GM18858 (cell line): ENCODE measurements around the gene IMPG2.
A peak's percentile ranks its signal among the peaks of the same experiment; 100 is the strongest.

Experiments
- ATAC-seq: cut with Tn5 transposase; IDR thresholded peaks from one replicate; pipeline ENCODE4 v1.9.1; 2021; ENCODE audit not compliant: unreplicated experiment

Gene IMPG2

DNA sequence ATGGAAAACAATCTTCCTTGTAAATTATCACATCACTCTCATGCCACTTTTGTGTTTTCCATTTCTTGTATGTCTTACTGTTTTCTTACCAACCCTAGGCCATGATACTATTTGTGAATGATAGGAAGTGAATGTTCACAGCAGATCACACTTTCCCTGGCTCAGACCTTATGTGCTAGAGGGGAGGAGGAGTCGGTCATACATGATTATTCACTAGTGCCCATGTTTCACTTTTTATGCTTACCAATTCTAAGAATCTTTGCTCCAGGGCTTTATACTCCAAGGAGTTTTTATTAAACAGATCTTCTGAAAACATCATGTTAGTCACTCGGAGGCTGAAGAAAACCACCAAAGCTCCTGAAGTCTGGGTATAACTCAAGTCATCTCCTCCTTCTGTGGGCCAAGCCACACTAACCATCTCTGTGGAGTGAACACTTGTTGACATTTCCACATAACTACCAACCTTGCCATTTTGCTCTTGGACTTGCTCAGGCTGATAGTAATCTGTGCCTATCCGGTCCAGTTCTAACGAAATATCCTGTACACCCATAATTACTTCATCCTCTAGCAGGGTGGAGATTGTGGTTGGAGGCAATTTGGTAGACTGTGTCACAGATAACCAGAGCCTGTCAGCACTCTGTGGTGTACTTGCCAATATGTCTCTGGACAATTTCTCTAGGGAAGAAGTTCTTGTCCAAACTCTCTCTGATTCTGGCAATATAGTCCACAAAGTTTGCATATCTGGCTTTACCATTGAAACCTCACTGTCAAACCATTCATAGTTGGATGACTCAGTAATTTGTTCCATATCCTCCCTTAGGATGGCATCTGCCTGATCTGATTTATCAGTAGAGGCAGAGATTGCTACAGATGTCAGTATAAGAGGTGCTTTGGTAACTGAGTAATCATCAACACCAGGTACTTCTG, 76.8 kb downstream of the IMPG2 start:
- ATAC-seq, result no peak

DNA sequence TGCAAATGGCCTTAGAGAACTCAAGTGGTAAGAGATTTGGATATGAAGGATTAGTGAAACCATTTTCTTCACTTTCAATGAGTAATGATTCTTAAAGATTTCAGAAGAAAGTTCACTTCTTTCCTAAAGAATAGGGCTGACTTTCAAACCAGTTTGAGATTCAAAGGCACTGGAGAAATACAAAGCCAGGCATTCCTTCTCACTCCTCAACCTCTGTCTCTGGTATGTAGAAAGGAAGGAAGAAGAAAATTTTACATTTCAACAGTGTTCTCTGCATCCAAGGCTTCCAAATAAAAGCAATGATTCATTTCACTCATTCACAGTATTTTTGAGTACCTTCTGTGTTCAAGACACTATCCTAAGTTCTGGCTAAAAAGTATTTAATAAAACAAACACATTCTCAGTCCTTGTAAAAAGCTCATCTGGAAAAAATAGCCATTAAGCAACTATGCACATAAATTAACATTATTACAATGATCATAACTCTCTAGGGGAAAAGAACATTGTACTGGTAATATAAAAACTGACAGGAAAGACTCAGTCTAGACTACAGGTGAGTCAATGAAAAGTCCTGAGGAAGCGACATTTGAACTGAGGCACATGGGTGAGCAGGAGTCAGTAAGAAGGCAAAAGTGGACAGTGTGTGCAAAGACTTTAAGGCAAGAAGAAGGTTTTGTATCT, 79.5 kb downstream of the IMPG2 start:
- no peak for ATAC-seq

DNA sequence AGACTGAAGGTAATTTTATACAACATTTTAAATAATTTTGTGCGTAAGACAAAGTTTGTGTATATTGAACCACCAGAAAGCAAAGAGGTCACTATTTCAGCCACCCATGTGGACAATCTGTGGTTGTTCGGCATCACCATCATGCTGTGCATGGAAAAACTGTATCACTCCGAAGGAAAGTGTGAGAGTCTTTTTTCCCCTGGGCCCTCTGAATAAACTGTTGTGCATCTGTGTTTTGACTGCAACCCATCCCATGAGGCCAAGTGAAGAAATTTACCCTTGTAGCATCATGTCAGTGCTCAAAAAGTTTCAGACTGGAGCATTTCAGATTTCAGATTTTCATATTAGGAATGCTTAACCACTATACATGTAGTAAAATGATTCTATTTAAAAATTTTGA, 85.3 kb downstream of the IMPG2 start:
- no peak for ATAC-seq

DNA sequence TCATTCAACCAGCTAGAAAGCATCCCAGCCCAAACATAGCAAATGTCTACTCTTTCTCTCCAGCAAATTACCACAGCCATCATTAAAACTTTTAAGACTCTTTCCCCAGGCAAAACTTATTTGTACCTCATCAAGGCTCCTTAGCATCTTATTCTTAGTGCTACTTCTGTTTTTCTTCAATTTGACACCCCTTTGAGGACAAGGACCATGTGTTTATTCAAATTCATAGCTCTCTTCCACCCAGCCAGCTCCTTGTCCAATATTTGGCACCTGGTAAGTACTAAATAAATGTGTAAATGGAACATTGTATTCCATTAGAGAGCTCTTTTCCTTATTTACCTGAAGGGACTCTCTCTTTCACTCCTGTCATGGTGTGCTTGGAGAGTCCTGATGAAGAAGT, 89.8 kb downstream of the IMPG2 start:
- ATAC-seq, result no peak

DNA sequence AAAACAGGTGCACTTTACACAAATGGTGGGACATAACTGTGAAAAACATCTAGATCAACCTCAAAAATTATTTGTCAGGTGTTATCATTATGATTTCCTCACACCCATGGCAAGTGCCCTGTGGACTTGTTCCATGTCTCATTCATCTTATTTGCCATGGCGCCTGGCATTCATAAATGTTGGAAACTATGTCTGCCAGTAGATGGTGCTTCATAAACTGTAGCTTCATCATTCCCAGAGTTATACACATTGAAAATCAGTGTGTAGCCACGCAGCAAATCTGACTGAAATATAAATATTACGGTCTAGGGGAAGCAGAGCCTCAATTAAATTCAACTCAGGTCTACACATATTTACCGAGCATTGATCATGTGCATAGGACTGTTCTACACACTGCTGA, 90.7 kb downstream of the IMPG2 start:
- no peak for ATAC-seq

DNA sequence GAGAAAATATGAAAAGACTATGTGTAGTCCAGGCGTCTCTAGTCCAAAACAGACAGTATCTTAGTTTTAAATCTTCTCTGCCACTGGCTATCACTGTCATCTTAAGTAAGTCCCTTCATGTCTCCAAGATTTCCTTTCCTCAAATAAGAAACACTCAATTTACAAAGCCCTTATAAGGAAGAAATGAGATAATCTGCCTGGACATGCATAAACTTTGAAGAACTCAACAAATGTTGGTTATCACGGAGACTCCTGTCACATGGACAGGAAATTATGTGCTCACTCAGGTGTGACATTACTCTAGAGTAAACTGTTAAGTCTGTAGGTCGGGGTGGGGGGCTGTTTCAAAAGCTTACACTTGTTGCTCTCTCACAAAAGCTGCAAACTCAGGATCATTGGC, 91.9 kb downstream of the IMPG2 start:
- ATAC-seq, result no peak

DNA sequence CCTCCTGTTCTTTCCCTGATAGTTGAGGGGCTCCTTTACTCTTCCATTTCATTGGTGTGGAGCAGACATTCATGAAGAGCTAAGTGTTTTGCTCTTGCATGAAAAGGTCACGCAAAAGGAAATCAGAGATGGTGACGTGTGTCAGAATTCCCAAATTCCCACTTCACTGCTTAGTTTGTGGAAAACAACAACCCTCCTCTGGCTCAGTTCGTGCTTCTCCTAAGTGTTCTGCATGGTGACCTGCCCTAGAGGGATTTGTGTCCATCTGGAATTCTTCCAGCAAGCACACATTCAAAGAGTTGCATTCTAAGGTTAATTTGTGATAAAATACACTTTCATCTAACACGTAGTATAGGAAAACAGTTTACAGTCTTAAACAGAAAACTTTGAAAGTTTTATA, 95.6 kb downstream of the IMPG2 start:
- no peak for ATAC-seq

DNA sequence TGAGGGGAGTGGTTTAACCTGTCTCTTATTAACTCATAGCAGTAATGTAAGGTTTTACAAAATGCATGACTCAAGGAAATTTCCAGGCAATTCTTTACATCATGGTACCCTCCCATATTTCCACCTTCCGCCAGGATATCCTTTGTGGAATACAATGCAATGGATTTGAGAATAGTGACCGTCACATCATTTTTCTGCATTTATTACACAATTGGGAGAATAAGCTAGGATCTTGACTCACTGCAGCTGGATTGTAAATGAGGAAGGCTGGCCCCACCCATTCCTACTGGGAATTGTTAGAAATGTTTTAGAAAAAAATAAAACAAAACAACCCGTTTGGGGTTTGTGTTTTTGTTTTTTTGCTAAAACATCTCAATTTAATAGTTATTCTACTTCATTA, 97.4 kb downstream of the IMPG2 start:
- ATAC-seq, result no peak

DNA sequence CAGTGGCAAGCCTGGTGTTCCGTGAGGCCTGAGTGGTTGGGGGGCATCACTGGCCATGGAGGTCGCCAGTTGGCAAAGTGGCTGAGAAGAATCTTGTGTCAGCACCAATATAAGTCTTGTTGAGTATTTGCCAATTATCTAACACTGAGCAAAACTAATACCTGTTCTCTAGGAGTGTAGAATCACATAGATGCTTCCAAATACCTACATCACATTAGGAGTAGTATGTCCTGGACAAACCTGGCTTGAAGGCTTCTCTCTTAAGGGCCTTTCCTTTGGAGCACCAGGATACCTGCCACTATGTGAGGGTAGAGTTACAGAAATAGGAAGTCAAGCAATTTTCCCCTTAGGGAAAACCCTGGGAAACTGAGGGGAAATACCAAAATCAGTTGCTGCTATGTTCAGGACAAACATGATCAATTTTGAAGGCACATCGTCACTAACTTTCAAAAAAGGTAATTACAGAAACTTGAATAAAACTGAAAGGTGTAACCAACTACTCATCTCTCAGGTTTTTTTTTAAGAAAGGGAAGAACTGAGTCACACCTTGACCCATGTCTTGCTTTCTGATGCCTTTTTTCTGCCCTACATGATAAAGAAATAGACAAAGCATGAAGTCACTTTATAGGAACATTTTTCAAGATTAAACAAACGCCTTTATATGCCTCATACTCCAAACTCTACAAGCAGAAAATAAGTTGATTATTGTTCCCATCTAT, 100.4 kb downstream of the IMPG2 start:
- no peak for ATAC-seq

DNA sequence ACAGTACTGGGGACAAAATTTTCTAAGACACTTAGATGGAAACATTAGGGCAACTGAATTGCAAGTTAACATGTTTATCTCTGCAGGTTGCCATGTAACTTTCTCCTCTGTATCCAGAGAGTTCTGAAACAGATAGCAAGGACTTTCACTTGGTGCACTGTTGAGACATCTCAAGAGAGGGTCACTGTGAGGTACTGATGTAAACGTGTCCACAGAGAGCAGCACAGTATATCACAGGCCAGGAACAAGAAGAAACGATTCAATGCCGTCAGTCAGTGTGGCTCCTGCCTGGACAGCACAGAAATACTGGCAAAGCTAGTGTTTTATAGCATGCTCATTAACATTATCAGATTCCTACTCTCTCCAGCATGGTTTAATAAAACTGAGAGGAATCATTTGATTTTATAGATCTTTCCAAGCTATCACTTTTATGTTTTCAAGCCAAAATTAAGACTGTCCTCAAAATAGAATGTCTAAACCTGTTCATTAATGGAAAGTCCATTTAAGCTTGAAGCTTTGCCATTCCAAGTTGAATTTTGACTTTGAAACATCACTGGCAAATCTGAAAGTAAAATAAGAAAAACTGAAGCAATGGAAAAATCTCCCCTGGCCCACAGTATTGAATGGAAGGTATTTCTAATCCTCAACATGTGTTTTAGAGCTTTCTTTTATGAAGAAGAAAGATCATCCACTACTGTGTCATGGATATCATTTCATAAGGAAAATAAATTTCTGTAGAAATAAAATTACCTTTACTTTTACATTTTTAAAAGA, 102.7 kb downstream of the IMPG2 start:
- ATAC-seq, result no peak

DNA sequence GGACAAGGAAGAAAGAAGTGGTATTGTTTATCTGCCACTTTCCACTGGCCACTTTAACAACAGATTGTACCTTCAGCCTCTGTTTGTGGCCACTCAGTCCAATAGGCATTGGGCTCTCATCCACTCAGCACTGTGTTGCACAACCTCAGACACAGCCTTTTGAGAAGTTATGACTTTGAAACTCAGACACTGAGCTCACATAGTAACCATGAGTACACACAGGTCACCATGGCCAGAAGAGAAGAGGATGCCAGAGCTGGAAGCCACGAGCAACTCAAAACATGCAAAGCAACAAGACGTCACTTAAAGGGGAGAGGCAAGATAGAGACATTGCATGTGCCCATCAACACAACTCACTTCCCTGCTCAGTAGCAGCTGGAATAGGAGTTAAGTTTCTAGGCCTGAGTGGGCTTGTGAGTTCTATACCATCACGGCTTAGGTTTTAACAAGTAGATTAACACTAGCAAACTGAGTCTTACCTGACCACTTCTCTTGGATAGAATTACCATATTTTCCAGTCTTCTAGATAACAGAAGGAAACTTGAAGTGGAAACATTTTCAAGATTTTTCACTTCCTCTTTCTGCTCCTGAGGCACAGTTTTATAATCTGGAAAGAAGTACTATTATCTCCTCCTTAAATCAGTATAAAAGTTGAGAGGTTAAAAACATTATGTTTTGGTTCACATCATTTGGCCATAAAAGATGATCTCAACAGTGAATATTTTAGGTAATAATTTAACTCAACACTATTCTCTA, 103.5 kb downstream of the IMPG2 start:
- ATAC-seq, result no peak

DNA sequence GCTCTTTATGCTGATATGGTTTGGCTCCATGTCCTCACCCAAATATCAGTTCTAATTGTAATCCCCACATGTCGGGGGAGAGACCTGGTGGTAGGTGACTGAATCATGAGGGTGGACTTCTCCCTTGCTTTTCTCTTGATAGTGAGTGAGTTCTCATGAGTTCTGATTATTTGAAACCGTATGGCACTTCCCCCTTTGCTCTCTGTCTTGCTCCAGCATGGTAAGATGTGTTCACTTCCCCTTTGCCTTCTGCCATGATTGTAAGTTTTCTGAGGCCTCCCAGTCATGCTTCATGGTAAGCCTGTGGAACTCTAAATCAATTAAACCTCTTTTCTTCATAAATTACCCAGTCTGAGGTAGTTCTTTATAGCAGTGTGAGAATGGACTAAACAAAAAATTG, 107.6 kb downstream of the IMPG2 start:
- no peak for ATAC-seq

DNA sequence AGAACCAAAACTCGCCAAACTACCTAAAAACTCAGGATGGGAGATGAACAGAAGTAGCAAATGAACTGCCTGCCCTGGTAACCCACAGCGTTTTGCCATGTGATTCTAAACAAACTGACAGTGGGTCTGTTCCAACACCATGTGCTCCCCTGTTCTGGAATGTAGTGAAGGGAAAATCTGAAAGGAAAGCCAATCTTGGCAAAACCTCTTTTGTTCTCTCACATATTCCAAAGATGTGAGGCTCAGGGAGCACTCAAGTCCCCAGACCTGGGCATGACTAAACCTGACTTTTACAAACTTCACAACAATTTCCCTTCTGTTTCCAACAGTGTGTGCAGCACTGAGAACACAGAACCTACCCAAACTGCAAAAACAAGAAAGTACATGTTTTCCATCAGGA, 116.1 kb downstream of the IMPG2 start:
- no peak for ATAC-seq

DNA sequence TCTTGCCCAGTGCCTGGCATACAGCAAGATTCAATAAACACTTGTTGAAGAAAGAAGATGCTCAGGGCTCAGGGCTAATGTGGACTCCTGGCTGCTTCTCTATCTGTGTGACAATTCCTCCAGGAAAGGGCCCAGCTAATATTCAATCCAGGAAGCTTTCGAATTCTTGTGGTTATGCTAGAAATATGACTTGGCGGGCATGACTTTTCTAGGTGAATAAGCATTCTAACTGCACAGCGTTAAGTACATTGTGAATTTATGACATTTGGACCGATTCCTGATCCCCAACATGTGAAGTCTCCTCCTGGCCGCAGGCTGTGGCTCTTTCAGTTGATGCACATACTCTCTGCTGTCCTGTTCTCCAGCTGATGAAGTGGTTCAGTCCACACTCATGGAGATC, 117.0 kb downstream of the IMPG2 start:
- no peak for ATAC-seq

DNA sequence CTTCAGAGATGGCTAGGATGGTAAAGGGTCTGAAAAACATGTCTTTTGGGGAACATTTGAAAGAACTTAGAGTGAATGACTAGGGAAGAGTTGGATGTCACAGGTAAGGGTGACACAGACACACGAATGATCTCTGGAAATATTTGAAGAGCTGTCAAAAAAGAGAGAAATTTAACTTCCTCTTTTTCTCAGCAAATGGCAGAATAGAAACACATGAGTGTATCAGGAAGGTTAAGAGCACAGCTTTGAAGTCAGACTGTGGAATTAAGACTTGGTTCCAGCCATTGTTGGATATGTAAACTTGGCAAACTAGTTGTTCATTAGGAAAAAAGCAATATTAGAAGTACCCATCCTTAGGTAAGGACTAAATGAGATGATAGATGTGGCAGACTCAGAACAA, 117.7 kb downstream of the IMPG2 start:
- ATAC-seq, result no peak

DNA sequence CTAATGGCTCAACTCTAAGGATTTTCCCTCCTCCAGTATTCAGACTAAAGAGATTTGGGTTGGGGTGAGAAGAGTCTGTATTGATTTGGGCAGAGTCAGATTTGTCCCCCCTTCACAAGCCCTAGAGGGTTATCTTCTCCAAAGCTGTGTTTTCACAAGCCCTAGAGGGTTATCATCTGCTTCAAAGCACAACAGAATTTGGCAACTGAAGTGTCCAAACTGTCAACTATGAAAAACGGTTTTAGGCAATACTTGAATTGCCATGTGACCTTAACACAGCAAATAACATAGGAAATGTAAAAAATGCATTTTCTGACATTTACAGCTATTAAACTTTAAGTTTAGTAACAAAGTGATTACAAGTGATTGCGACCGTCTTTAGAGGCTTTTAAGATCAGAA, 119.9 kb downstream of the IMPG2 start:
- ATAC-seq, result no peak

DNA sequence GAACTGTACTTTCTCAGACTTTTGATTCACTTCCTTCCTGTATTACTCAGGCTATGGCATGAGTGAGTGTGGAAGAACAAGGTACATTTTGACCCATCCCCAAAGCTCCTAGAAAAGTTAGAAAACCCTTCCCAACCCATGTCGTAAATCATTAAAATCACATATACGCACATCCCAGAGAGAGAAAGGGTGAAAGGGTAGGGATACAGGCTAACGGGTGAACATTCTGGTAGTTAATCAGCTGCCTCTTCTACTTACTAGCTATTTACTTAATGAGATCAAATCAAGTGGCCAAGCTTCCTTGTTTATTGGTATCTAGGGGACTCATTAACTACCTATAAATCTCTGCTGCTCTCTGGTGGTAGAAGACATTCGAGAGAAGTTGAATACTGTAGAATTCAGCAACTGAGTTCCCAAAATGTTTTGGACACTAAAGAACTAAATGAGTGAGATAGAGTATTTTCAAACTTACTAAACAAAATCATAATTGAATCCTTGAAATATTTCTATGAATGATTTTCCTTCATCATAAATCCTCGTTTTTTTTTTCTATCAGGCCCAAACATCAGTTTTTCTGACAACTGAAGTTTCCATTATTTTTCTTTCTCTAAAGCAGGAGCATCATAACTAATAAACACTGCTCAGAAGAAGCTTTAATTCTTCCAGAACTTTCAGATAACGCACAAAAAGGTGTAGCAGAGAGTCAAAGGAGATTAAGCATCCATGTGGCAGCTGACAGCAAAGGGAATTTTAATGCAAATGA, 124.2 kb downstream of the IMPG2 start:
- peak; percentile 42 for ATAC-seq

DNA sequence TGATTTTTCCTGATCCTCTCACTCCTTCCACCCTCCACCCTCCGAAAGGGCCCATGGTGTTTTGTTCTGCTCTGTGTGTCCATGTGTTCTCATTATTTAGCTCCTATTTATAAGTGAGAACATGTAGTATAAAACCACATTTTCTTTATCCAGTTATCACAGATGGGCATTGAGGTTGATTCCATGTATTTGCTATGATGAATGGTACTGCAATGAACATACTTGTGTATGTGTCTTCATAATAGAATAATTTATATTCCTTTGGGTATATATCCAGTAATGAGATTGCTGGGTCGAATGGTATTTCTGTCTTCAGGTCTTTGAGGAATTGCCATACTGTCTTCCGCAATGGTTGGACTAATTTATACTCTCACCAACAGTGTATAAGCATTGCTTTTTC, 126.0 kb downstream of the IMPG2 start:
- ATAC-seq, result no peak

DNA sequence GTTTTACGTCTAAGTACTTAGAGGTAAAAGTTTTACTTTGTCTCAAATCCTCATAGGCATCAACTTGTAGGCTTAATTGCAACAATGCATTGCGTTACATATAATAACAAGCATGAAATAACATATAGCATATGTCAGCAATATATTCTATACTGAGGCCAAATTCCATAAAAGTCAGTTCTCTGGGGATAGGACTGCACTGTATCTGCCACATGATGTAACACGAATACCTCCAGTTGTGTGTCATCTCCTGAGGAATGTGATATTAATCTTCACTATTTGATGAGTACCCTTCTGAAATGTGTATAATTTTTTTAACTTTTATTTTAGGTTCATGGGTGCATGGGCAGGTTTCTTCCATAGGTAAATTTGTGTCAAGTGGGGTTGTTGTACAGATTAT, 126.4 kb downstream of the IMPG2 start:
- no peak for ATAC-seq

DNA sequence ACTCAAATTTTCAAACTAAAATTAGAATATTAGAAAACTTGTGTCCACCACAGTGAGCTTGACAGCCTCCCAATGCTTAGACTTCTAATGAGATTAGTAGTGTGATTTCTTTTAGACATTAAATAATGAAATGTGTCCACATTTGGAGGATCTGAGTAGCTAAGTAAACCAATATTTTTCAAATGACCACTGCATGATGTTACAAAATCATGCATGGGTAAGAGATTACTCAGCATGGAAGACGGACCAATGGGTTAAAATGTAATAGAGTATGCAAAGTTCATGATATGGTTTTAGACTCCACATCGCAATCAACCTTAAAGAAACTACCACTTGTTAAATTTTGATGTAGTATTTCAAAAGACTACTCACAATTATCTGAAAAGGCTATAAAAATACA, 130.6 kb downstream of the IMPG2 start:
- no peak for ATAC-seq
